Spleen (tissue), 7 donors: Measurements from ENCODE around the gene USP37.

Experiments
- POLR2A ChIP-seq, 3 donors: fragments of 450-650 bp; IDR thresholded peaks; one replicate each; pipeline ENCODE4 v1.5.1; 2017; ENCODE audit warnings: antibody characterized with exemption in 3 of 3, mild to moderate bottlenecking in 1 of 3
- POLR2AphosphoS5 ChIP-seq, 3 donors: sonication (generic); formaldehyde crosslinking; IDR thresholded peaks; one replicate each; pipeline ENCODE4 v1.5.1; 2017; ENCODE audit warnings: antibody characterized with exemption in 3 of 3
- TF ChIP-seq, protein P1 (sequence below), 11 experiments: fragments of 200-600 bp in 7 of 11; fragments of 450-650 bp in 4 of 11; sonication (generic) in 4 of 11; IDR thresholded peaks in 8 of 11; conservative IDR thresholded peaks in 3 of 11; 1 replicate in 7 of 11; 2 replicates in 4 of 11; pipeline versions ENCODE4 v1.4.0 to v1.8.0; 2016 to 2021; ENCODE audit warnings: antibody characterized with exemption in 11 of 11, inconsistent platforms in 4 of 11, mild to moderate bottlenecking in 1 of 11
- donor health status: DM: no; HTN: no; CAD: no; lungs with moderate emphysema.
- donor health status: DM: no; HTN: no; CAD: no.
- donor health status: DM: no; HTN: no; CAD: no.

DNA sequence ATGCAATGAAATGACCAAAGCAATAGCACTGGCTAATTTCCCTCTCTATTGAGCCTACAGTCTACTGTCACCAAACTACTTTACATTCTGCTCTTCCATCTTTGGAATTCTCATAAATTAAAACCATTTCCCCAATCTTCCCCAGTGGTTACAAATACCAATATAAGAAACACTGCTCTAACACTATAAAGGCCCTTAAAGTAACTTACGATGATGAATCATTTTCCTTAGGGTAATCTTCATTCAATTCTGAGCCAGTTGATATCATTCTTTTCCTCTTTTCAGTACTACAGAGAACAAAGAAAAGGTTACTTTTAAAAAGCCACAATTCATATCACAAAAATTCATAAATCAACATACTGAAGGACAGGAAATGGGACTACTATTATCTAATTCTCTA, 22.1 kb downstream of the USP37 start:
- TF ChIP-seq, protein P1, sequence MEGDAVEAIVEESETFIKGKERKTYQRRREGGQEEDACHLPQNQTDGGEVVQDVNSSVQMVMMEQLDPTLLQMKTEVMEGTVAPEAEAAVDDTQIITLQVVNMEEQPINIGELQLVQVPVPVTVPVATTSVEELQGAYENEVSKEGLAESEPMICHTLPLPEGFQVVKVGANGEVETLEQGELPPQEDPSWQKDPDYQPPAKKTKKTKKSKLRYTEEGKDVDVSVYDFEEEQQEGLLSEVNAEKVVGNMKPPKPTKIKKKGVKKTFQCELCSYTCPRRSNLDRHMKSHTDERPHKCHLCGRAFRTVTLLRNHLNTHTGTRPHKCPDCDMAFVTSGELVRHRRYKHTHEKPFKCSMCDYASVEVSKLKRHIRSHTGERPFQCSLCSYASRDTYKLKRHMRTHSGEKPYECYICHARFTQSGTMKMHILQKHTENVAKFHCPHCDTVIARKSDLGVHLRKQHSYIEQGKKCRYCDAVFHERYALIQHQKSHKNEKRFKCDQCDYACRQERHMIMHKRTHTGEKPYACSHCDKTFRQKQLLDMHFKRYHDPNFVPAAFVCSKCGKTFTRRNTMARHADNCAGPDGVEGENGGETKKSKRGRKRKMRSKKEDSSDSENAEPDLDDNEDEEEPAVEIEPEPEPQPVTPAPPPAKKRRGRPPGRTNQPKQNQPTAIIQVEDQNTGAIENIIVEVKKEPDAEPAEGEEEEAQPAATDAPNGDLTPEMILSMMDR (IDR thresholded peaks at IDR 0.05 in 8 of 11, conservative IDR thresholded peaks at IDR 0.05 in 3 of 11), result no peak
- no peak for TF ChIP-seq POLR2A (IDR thresholded peaks at IDR 0.05)
- TF ChIP-seq POLR2AphosphoS5 (IDR thresholded peaks at IDR 0.05), result no peak
